ENCODE data around the gene LRRN2. TPM values are rescaled to one million over a fixed set of nuclear protein-coding genes. Genes with fewer than 3 reads are reported as not detected.

Gene LRRN2
- total and polyA plus RNA-seq, 9 of the 15 experiments (the other 6 are each of a cell fraction or from before 2014, with no cell fraction given), result 0.05 TPM; not detected in 8

- TF ChIP-seq TSHZ1 (CRISPR knock-in tag; IDR thresholded peaks at IDR 0.05) (no peak), FOXP4 (CRISPR knock-in tag; IDR thresholded peaks at IDR 0.05; ENCODE audit: borderline replicate concordance) (no peak), CLOCK (CRISPR knock-in tag; IDR thresholded peaks at IDR 0.05; ENCODE audit: borderline replicate concordance) (no peak), ATF3 (IDR thresholded peaks at IDR 0.05) (no peak), ATF3 (CRISPR knock-in tag; conservative IDR thresholded peaks at IDR 0.05) (no peak), TAF7 (tag; IDR thresholded peaks at IDR 0.05) (no peak), ATF2 (CRISPR knock-in tag; IDR thresholded peaks at IDR 0.05) (no peak), MEF2A (IDR thresholded peaks at IDR 0.05; ENCODE audit: control insufficient read depth, low read depth, low read length) (no peak), NEUROD1 (IDR thresholded peaks at IDR 0.05; ENCODE audit: borderline replicate concordance, low read depth, low read length, partially characterized antibody) (no peak), ZNF398 (CRISPR knock-in tag; IDR thresholded peaks at IDR 0.05) (no peak), NR4A1 (CRISPR knock-in tag; IDR thresholded peaks at IDR 0.05) (no peak), NR4A1 (tag; IDR thresholded peaks at IDR 0.05) (no peak), ZKSCAN1 (IDR thresholded peaks at IDR 0.05; ENCODE audit: low read depth, low read length) (no peak), PHF20 (IDR thresholded peaks at IDR 0.05; ENCODE audit: partially characterized antibody) (no peak)
These were observed 25.0 kb downstream of the LRRN2 start (continued) for GRCh38 chr1:204660509-204660908.

Measured in K562 (cell line).